Karpas-422 (cell line): Measurements from ENCODE around the gene HFM1. TPM values are rescaled to one million over a fixed set of nuclear protein-coding genes. Genes with fewer than 3 reads are reported as not detected.

Source experiments
- DNase-seq: peaks from one replicate; pipeline ENCODE4 v3.0.0-alpha.2; 2015
- H2AFZ ChIP-seq: fragments of 200-600 bp; sonication (generic); 2 replicates; pipeline ENCODE4 v1.6.1; 2014; ENCODE audit warnings: antibody characterized with exemption, low read length, mixed read lengths
- H3K27ac ChIP-seq: fragments of 200-600 bp; sonication (generic); 2 replicates; pipeline ENCODE4 v1.5.1; 2014; ENCODE audit warnings: mild to moderate bottlenecking, low read length, moderate library complexity
- H3K27me3 ChIP-seq: fragments of 200-600 bp; sonication (generic); 2 replicates; pipeline ENCODE4 v1.6.1; 2014; ENCODE audit warnings: low read length, mixed read lengths
- H3K36me3 ChIP-seq: fragments of 200-600 bp; sonication (generic); 2 replicates; pipeline ENCODE4 v1.6.1; 2014; ENCODE audit warnings: low read length, mixed read lengths; ENCODE audit not compliant: insufficient read depth
- H3K4me1 ChIP-seq: fragments of 200-600 bp; sonication (generic); 2 replicates; pipeline ENCODE4 v1.6.1; 2014; ENCODE audit warnings: mild to moderate bottlenecking, low read length, mixed read lengths
- H3K4me2 ChIP-seq: fragments of 200-600 bp; sonication (generic); 2 replicates; pipeline ENCODE4 v1.6.1; 2014; ENCODE audit warnings: low read length, low read depth, mild to moderate bottlenecking; ENCODE audit not compliant: poor library complexity, severe bottlenecking
- H3K4me3 ChIP-seq: fragments of 200-600 bp; sonication (generic); 2 replicates; pipeline ENCODE4 v1.5.1; 2014; ENCODE audit warnings: mild to moderate bottlenecking, antibody characterized with exemption, low read length, mixed read lengths
- H3K79me2 ChIP-seq: fragments of 200-600 bp; sonication (generic); 2 replicates; pipeline ENCODE4 v1.6.1; 2014; ENCODE audit warnings: mild to moderate bottlenecking, low read length, mixed read lengths
- H3K9ac ChIP-seq: fragments of 200-600 bp; sonication (generic); 2 replicates; pipeline ENCODE4 v1.6.0; 2014; ENCODE audit warnings: low read length
- H3K9me2 ChIP-seq: fragments of 200-600 bp; sonication (generic), shearing (Covaris generic); replicated peaks from 2 replicates; pipeline ENCODE4 v1.6.0; 2014; ENCODE audit warnings: mild to moderate bottlenecking, low read length, moderate library complexity; ENCODE audit not compliant: insufficient read depth
- H3K9me3 ChIP-seq: fragments of 300-700, 200-600 bp; sonication (generic); 2 replicates; pipeline ENCODE4 v1.6.1; 2014; ENCODE audit warnings: low read length, mixed read lengths
- H4K20me1 ChIP-seq: fragments of 200-600 bp; sonication (generic); 2 replicates; pipeline ENCODE4 v1.6.1; 2014; ENCODE audit warnings: mild to moderate bottlenecking, antibody characterized with exemption, low read length, low read depth; ENCODE audit not compliant: insufficient read depth
- total RNA-seq: library from RNA; depleted of rRNA; stranded (reverse); fragments of >200 nt; shearing (Covaris generic); gene quantifications from 2 replicates; pipeline ENCODE4 v1.2.3, GENCODE V29; 2014; ENCODE audit warnings: low replicate concordance

The HFM1 gene
- total RNA-seq, 1 experiment from 2014 or later, result not detected

DNA sequence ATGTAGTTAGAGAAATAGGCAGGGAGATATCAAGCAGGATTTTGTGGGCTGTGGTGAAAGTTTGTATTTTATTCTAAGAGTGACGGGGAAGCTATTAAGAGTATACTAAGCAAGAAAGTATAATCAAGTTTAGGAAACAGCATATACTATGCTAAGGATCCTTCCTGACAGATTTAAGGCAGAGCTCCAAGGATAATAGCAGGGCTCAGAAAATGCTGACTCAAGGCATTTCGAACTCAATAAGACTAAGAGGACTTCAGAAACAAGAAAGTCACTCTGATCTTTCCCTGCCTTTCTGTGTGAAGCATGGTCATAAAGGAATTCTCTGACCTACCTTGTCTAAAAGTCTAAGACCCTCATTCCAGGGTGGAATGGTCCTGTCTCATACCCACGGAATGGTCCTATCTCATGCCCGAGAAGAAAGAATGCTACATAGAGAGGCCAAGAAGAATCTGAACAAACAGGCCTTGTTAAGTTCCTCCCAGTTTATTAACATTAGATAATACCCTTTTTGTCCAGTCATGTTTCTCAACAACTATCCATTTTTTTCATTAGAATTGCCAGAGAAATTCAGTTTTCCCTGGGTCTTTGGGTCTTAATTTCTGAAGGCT, 59.1 kb downstream of the HFM1 start:
- Histone ChIP-seq H4K20me1 (no peaks in the 10 kb centered on the region), H3K4me1 (no peaks in the 10 kb centered on the region), H3K9me2 (no peaks in the 10 kb centered on the region)

DNA sequence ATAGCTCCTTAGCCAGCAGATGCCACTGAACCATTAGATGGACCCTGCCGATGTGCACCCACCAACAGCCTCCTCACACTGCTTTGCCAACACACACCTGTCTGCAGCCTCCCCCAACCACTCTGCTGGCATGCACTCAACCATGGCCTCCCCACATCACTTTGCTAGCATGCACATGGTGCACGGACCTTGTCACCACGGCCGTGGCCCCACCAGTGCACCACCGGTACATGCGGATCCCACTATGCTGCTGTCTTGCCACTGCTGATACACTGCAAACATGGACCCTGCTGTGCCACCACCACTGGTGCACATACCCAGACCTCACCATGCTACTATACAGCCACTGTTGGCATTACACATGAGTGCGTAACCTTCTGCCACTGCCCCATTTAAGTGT, 66.1 kb downstream of the HFM1 start:
- no peak for DNase-seq
- Histone ChIP-seq H3K27ac (no peak overlapping the region), H2AFZ (no peak overlapping the region), H3K79me2 (no peaks in the 10 kb centered on the region), H3K9me3 (no peaks in the 10 kb centered on the region), H3K9ac (no peak overlapping the region), H3K4me3 (no peak overlapping the region), H3K4me2 (no peak overlapping the region), H3K36me3 (no peaks in the 10 kb centered on the region), H3K4me1 (no peaks in the 10 kb centered on the region), H3K9me2 (no peaks in the 10 kb centered on the region), H4K20me1 (no peaks in the 10 kb centered on the region), H3K27me3 (no peaks in the 10 kb centered on the region)

More for the DNA sequence above, 59.1 kb downstream of the HFM1 start:
- H3K36me3 ChIP-seq, result no peaks in the 10 kb centered on the region
- no peak overlapping the region for H3K9ac ChIP-seq
- H3K9me3 ChIP-seq, result no peaks in the 10 kb centered on the region
- no peak for DNase-seq
- H3K27ac ChIP-seq, result no peak overlapping the region
- H3K4me3 ChIP-seq, result no peak overlapping the region
- no peaks in the 10 kb centered on the region for H3K27me3 ChIP-seq
- no peak overlapping the region for H3K4me2 ChIP-seq
- no peak overlapping the region for H2AFZ ChIP-seq
- H3K79me2 ChIP-seq, result no peaks in the 10 kb centered on the region

DNA sequence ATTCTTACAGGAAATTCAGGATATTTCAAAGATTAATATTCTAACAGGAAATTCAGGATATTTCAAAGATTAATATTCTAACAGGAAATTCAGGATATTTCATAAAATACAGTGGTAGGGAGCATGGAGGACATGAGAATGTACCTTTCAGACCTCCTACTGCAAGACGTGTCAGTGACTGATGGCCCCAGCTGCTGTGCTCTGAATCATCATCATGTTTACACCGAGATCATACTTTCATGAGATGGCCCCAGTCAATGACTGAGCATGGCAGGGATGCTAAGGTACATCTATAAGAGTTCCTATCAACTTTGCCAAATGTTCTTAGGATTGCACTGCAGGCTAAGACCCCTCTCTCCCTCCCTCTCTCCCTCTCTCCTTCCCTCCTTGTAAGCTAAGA, 69.0 kb downstream of the HFM1 start:
- no peak overlapping the region for H3K27ac ChIP-seq
- DNase-seq, result no peak
- H4K20me1 ChIP-seq, result no peaks in the 10 kb centered on the region
- H3K4me2 ChIP-seq, result no peak overlapping the region
- H3K27me3 ChIP-seq, result no peaks in the 10 kb centered on the region
- no peak overlapping the region for H3K4me3 ChIP-seq
- no peaks in the 10 kb centered on the region for H3K9me2 ChIP-seq
- H3K9me3 ChIP-seq, result no peaks in the 10 kb centered on the region
- no peak overlapping the region for H2AFZ ChIP-seq
- H3K79me2 ChIP-seq, result no peaks in the 10 kb centered on the region
- no peaks in the 10 kb centered on the region for H3K4me1 ChIP-seq
- H3K9ac ChIP-seq, result no peak overlapping the region
- H3K36me3 ChIP-seq, result no peaks in the 10 kb centered on the region

DNA sequence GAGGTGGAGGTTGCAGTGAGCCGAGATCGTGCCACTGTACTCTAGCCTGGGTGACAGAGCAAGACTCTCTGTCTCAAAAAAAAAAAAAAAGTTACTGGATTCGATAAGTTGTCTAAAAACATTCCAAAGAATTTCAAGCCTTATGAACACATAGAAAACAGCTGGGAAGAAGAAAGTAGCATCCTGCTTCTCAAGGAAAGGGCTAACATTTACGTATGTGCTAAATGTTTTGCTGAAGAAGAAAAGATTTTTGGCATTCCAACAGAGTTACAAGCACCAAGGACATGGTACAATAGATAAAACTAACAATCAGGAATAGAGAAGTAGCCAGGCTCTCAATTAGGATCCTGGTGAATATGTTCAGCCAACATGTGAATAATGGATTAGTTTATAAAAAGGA, 69.8 kb downstream of the HFM1 start:
- DNase-seq, result no peak
- no peaks in the 10 kb centered on the region for H3K27me3 ChIP-seq
- no peak overlapping the region for H3K27ac ChIP-seq
- H3K36me3 ChIP-seq, result no peaks in the 10 kb centered on the region
- H3K9me3 ChIP-seq, result no peaks in the 10 kb centered on the region
- no peaks in the 10 kb centered on the region for H3K4me1 ChIP-seq
- no peak overlapping the region for H3K4me3 ChIP-seq
- H2AFZ ChIP-seq, result no peak overlapping the region
- no peaks in the 10 kb centered on the region for H3K79me2 ChIP-seq
- H3K4me2 ChIP-seq, result no peak overlapping the region
- no peak overlapping the region for H3K9ac ChIP-seq
- H3K9me2 ChIP-seq, result no peaks in the 10 kb centered on the region
- H4K20me1 ChIP-seq, result no peaks in the 10 kb centered on the region

DNA sequence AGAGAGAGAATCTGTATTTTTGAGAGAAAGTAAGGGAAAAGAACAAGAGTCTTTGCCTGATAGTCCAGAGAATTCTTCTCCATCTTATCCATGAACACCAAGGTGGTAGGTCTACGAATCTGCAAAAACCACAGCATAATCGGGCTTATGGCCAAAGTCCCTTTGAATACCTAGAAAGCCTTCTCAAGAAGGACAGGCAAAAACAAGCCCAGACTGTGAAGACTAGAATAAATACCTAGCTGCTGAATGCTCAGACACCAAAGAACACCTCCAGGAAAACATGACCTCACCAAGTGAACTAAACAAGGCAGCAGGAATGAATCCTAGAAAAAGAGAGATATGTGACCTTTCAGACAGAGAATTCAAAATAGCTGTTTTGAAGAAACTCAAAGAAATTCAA, 79.2 kb downstream of the HFM1 start:
- Histone ChIP-seq H3K4me2 (no peak overlapping the region), H3K4me3 (no peak overlapping the region), H3K9ac (no peak overlapping the region), H3K36me3 (no peaks in the 10 kb centered on the region), H3K27me3 (no peaks in the 10 kb centered on the region), H4K20me1 (no peaks in the 10 kb centered on the region), H3K9me3 (no peaks in the 10 kb centered on the region), H3K79me2 (no peaks in the 10 kb centered on the region), H2AFZ (no peak overlapping the region), H3K27ac (no peak overlapping the region), H3K4me1 (no peaks in the 10 kb centered on the region), H3K9me2 (no peaks in the 10 kb centered on the region)
- DNase-seq, result no peak

DNA sequence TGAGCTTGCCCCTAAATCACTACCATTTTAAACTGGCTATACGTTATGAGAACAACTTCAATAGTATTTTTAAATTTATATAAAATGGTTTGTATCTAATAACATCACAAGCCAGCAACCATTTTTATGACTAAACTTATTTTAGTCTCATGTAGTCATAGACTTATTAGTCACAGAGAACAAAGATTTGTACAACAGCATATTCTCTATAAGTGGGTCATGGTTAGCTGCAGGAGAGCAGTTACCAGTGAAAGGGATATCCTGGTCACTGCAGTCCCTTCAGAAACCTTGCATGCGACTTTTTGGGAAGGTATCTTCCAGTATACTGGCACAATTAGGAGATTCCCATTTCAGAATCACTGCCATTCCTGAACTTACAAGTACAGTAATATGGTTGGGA, 90.0 kb downstream of the HFM1 start:
- Histone ChIP-seq H4K20me1 (no peaks in the 10 kb centered on the region), H3K36me3 (no peaks in the 10 kb centered on the region), H2AFZ (no peak overlapping the region), H3K27me3 (no peaks in the 10 kb centered on the region), H3K9ac (no peak overlapping the region), H3K4me3 (no peak overlapping the region), H3K27ac (no peak overlapping the region), H3K9me2 (no peaks in the 10 kb centered on the region), H3K4me2 (no peak overlapping the region), H3K79me2 (no peaks in the 10 kb centered on the region), H3K9me3 (no peaks in the 10 kb centered on the region), H3K4me1 (no peaks in the 10 kb centered on the region)
- DNase-seq, result no peak

DNA sequence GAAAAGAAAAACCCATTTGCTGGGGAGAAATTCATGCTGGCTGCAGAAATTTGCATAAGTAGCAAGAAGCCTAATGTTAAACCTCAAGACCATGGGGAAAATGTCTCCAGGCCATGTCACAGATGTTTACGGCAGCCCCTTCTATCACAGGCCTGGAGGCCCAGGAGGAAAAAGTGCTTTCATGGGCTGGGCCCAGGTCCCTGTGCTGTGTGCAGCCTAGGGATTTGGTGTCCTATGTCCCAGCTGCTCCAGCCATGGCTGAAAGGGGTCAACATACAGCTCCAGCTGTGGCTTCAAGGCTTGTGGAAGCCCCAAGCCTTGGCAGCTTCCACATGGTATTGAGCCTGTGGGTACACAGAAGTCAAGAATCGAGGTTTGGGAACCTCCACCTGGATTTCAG, 93.0 kb downstream of the HFM1 start:
- H3K27ac ChIP-seq, result no peak overlapping the region
- H3K4me2 ChIP-seq, result no peak overlapping the region
- no peaks in the 10 kb centered on the region for H3K4me1 ChIP-seq
- no peak overlapping the region for H2AFZ ChIP-seq
- no peaks in the 10 kb centered on the region for H3K9me2 ChIP-seq
- no peaks in the 10 kb centered on the region for H3K79me2 ChIP-seq
- H3K9me3 ChIP-seq, result no peaks in the 10 kb centered on the region
- no peaks in the 10 kb centered on the region for H3K36me3 ChIP-seq
- no peak for DNase-seq
- H4K20me1 ChIP-seq, result no peaks in the 10 kb centered on the region
- H3K9ac ChIP-seq, result no peak overlapping the region
- H3K4me3 ChIP-seq, result no peak overlapping the region
- no peaks in the 10 kb centered on the region for H3K27me3 ChIP-seq

DNA sequence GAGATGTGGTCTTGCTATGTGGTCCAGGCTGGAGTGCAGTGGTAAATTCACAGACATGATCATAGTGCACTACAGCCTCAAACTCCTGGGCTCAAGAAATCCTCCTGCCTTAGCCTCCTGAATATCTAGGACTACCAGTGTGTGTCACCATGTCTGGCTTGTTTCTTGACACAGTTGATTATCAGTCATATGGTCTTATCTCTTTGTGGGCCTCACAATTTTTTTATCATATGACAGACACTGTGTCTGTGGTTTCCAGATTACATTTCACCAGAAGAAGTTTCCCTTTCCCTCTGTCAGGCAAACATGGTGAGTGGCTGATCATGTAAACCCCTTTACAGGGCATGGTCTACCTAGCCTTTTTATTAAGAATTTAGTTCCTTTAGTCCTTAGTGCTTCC, 96.1 kb downstream of the HFM1 start:
- no peaks in the 10 kb centered on the region for H4K20me1 ChIP-seq
- no peaks in the 10 kb centered on the region for H3K36me3 ChIP-seq

More for the DNA sequence above, 96.1 kb downstream of the HFM1 start:
- Histone ChIP-seq H3K9me3 (no peaks in the 10 kb centered on the region), H3K27ac (no peak overlapping the region), H3K4me3 (no peak overlapping the region), H3K79me2 (no peaks in the 10 kb centered on the region), H3K9me2 (no peaks in the 10 kb centered on the region), H2AFZ (no peak overlapping the region), H3K27me3 (no peaks in the 10 kb centered on the region), H3K4me2 (no peak overlapping the region), H3K4me1 (no peaks in the 10 kb centered on the region), H3K9ac (no peak overlapping the region)
- DNase-seq, result no peak
